ENCODE data around the gene F2RL2.
"Not testable (repeated sequence)": the region's sequence is repeated elsewhere in the genome, so short reads cannot be mapped to it uniquely, and the experiment has no call there.

Gene F2RL2

DNA sequence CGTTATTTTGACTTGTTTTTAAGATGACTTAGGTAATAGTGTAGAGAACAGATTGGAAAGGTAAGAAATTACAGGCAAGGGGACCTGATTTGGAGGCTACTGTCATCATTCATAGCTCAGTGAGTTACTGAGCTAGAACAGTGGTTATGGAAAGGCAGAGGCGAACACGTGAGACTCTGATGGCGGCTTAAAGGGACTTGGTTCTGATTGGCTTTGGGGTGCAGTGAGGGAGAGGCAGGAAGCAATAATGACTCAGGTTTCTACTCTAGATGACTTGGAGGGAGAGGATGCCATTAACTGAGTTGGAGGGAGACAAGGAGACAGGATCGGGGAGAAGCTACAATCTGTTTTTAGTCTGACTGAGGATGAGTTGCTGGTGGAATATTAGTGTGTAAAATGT lies 3.0 kb downstream of the F2RL2 start:
- no peak for DNase-seq

GRCh38 chr5:76617675-76618074 lies 5.5 kb downstream of the F2RL2 start:
- no peak for DNase-seq

- no peak for DNase-seq
These were observed 6.0 kb downstream of the F2RL2 start for GRCh38 chr5:76617229-76617628.

GRCh38 chr5:76616206-76616605 lies 7.0 kb downstream of the F2RL2 start:
- no peak for DNase-seq

- no peak for DNase-seq
These were observed 7.4 kb downstream of the F2RL2 start for GRCh38 chr5:76615759-76616158.

GRCh38 chr5:76612942-76613341 lies 10.3 kb downstream of the F2RL2 start:
- DNase-seq = no peak

- no peak for DNase-seq
These were observed 13.0 kb downstream of the F2RL2 start for GRCh38 chr5:76610196-76610595.

DNA sequence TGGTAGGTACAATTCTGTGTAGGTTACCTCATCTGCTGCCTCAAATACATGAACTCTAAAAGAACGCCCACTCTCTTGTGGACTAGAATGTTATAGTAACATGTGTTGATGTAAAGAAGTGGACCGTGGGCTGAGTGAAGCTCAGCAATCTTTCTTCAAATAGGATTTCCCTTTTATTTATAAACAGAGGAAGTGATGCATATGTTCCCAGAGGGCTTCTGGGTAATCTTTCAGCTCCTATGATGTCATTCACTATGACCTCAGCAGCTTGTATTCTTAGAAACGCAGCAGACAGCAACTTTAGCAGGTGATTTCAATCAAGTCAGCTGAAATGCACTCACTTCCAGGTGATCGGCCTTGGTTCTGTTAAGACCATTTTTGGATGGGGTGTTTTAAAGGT lies 14.4 kb downstream of the F2RL2 start:
- DNase-seq = no peak

- no peak for DNase-seq
These were observed 15.8 kb downstream of the F2RL2 start for GRCh38 chr5:76607353-76607871.

DNA sequence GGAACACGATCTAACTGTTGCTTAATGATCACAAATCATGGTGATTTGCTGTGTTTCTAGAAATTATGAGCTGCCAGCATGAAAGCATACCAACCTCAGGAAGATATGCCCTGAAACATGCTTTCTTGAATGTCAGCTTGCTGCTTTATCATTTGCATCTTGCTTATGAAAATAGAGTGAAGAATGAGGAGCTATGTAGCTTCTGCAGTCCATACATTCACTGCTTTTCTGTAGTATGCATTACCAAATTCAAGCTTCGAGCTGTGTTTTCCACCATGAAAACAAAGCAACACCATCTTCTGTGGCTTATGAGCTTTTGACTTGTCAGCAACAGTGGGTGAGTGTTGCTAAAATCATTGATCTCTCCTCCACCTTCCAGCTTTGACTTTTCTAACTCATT lies 16.5 kb downstream of the F2RL2 start:
- DNase-seq = no peak

GRCh38 chr5:76604838-76605237 lies 18.4 kb downstream of the F2RL2 start:
- DNase-seq = no peak

GRCh38 chr5:76603991-76604390 lies 19.2 kb downstream of the F2RL2 start:
- DNase-seq = not testable (repeated sequence)

DNA sequence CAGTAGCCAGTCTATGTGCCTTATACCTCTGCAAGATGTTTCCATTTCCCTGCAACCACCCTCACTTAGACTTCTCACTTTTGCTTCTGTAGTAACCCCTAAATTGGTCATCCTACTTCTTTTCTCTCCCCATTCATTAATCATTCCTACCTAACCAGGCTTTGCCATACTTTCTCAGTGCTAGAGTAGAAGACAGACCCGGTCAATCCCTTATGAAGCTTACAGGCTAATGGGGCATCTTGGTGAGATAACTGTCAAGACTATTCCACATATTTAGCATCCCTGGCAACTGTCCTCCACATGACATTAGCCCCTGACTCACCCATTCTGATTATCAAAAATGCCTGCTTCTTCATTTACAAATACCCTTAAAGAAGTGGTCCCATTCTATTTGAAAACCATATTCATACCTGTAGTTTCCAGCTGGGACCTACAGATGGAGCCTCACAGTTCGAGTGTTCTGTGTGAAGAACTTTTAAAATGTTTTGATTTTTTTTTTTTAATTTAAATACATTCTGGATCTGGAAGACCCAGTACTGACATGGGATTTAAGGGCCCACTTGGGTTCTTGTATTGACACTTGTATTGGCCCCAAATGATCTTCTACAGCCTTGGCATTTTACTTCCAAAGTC lies 21.0 kb downstream of the F2RL2 start:
- DNase-seq = no peak

DNA sequence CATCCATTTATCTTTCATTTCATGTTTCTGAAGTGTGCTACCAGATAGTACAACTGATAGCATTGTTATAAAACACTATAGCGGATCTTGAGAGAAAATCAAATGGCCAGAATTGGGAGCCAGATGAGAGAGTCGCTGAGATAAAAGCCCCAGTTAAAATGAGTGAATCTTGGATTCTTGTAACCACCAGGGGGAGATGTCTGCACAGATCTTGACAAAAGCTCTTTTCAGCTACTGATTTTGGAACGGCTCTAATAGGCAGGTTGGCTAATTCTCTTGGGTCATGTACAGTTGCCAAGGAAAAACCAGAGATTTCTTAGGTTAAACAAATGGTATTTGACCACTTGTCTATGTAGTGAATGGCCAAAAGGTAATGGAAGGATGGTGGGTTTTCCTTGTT lies 21.7 kb downstream of the F2RL2 start:
- DNase-seq = no peak

DNA sequence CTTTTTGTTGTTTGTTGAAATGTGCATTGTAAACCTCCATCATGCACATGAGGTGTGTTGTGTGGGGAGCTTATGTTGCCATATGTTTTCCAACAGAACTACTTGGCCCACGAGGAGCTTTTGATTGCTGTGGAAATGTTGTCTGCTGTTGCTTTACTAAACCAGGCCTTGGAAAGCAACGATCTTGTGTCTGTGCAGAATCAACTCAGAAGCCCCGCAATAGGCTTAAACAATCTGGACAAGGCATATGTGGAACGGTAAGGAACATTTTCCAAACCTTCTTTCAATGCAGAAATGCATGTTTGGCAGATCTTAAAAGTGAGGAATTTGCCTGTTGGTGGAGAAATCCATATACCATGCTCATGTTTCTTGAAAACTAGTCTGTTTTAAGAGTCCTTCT lies 22.5 kb downstream of the F2RL2 start:
- DNase-seq = no peak

- DNase-seq = no peak
These were observed 24.7 kb downstream of the F2RL2 start for GRCh38 chr5:76598531-76598930.

- no peak for DNase-seq
These were observed 27.3 kb downstream of the F2RL2 start for GRCh38 chr5:76595755-76596481.

- no peak for DNase-seq
These were observed 29.1 kb downstream of the F2RL2 start for GRCh38 chr5:76594107-76594506.

DNA sequence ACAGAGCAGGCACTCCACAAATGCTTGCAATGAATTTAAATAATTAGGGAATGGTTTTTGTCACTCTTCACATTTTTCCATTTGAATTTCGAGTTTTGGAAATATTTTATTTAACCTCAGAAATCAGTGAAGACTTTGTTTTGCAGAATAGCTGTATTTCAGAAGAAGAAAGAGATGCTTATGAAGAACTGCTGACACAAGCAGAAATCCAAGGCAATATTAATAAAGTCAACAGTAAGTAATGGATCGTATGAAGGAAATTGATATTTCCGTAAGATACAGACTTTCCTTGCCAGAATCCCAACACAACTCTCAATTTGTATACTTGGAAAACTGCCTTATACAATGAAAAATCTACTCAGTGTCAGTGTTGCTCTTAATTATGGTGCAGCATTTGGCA lies 30.5 kb downstream of the F2RL2 start:
- no peak for DNase-seq

DNA sequence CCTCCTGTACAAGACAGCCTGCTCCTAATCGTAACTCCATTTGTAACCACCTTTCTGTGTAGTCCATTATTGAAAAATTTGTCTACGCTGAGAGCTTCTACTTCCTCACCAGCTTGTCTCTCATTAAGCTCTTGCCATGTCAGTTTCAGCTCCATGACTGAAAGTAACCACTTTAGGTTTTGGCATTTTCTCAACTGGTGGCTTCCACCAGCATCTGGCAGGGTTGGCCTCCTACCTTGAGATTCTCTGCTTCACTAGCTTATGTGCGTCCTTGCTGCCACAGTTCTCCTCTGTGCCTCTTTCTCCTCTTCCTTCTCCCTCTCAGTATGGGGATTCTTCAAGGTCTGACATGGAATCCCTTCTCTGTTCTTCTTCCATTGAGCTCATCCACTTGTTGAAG lies 31.8 kb downstream of the F2RL2 start:
- DNase-seq = no peak

GRCh38 chr5:76590027-76590426 lies 33.2 kb downstream of the F2RL2 start:
- DNase-seq = no peak

DNA sequence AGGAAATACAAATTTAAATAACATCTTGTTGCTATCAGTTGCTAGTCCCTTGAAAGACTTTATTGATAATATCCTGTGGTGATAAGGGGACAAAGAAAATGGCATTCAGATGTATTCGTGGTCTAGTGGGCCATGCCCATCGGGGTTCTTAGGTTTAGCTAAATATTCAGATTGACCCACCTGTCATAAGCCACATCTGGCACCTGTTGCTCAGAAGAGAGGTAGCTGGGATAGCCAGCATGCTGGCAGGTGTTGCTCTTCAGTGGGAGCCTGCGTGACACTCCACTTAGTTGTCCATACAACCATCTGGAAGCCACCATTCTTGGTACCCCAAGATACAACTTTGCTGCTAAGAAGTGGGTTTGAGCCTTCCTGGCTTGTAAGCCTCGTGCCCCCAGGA lies 36.7 kb downstream of the F2RL2 start:
- DNase-seq = no peak

DNA sequence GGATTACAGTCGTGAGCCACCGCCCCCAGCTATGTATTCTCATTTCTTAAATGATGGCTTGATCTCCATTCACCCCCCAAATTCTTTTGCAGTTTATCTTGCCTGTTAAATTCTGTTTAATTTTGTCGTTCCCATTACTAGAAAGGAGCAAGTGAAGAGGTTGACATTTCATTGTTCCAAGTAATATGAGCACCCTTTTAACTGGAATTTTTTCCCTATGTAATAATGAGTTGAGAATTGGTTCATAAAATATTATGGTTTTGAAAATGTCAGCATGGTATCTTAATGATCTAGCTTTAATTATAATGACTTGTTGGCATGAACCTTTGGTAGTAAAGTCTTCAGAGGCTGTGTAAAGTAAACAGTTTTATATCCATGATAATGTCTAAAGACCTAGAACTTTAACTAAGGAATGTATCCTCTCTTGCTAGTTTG lies 37.4 kb downstream of the F2RL2 start:
- no peak for DNase-seq

DNA sequence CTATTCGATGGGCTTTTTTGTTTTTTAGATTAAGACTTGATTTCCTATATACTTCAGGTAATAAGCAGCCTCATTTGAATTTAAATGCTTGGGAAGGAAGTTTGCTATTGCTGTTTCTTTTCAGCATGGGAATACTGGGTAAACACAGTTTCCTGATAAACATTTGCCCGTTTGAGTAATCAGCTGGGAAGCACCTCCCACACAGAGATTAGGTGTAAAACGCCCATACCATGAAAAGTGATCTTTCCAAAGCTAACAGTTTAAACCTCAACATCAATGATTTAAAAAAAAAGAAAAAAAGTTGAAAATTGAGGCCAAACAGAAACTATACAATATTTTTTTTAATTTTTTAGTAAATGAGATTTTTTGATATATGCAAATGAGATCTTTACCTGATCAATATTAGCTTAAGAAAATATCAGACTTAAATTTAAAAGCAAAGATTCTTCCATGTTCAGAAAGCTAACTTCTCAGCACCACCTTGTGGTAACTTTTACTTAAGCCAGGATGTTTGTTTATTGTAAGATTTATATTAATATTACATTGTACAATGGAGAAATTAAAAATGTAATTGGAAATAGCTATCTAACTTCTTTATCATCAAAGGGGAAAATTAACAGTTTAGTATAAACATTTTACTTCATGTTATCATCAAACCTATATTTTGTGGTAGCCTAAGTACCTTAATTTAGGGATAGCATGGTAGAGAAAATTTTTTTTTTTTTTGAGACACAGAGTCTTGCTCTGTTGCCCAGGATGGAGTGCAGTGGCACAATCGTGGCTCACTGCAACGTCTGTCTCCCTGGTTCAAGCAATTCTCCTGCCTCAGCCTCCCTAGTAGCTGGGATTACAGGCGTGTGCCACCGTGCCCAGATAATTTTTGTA lies 39.8 kb downstream of the F2RL2 start:
- DNase-seq = no peak

Data from activated naive CD4-positive, alpha-beta T cell (primary cell).